Esophagus muscularis mucosa (tissue), 3 donors: Measurements from ENCODE around the gene SRA1.

Source experiments
- EP300 ChIP-seq: sonication (generic); formaldehyde crosslinking; IDR thresholded peaks from one replicate; pipeline ENCODE4 v1.6.1; 2017; ENCODE audit warnings: antibody characterized with exemption
- POLR2A ChIP-seq: fragments of 450-650 bp; IDR thresholded peaks from one replicate; pipeline ENCODE4 v1.6.1; 2017; ENCODE audit warnings: antibody characterized with exemption, moderate library complexity, mild to moderate bottlenecking, low read depth
- POLR2AphosphoS5 ChIP-seq, 2 donors: sonication (generic); formaldehyde crosslinking; IDR thresholded peaks; one replicate each; pipeline ENCODE4 v1.6.1; 2017; ENCODE audit warnings: antibody characterized with exemption in 2 of 2

- TF ChIP-seq POLR2A (no peak), EP300 (no peak), POLR2AphosphoS5 (IDR thresholded peaks at IDR 0.05) (no peak)
Observed at GRCh38 chr5:140574165-140574564, 16.9 kb upstream of the SRA1 start.
